ENCODE data around the gene OPCML.

GRCh38 chr11:132379540-132379939, 1152.8 kb downstream of the OPCML start:
- TF ChIP-seq CTCF (conservative IDR thresholded peaks at IDR 0.05; ENCODE audit: low read depth in 2 of 2) (no peak), REST (IDR thresholded peaks at IDR 0.05; ENCODE audit: unreplicated experiment) (no peak), EZH2 (IDR thresholded peaks at IDR 0.05; ENCODE audit: low read depth, unreplicated experiment) (no peak), EZH2phosphoT487 (IDR thresholded peaks at IDR 0.05; ENCODE audit: unreplicated experiment) (no peak), ETS1 (IDR thresholded peaks at IDR 0.05) (no peak), POLR2AphosphoS5 (IDR thresholded peaks at IDR 0.05; ENCODE audit: low read depth) (no peak), ZNF331 (CRISPR knock-in tag; IDR thresholded peaks at IDR 0.05; ENCODE audit: low read depth) (no peak), STAT1 (IDR thresholded peaks at IDR 0.05; ENCODE audit: unreplicated experiment) (no peak), JUNB (IDR thresholded peaks at IDR 0.05; ENCODE audit: unreplicated experiment) (no peak), CREB1 (CRISPR knock-in tag; IDR thresholded peaks at IDR 0.05; ENCODE audit: low read depth) (no peak), ZNF114 (CRISPR knock-in tag; IDR thresholded peaks at IDR 0.05) (no peak), NANOG (IDR thresholded peaks at IDR 0.05; ENCODE audit: borderline replicate concordance) (no peak), ZNF462 (CRISPR knock-in tag; IDR thresholded peaks at IDR 0.05) (no peak)

Data from GM23338 (cell line).